Measurements from ENCODE around the gene PDZRN4.

GRCh38 chr12:41587574-41587973, 399.5 kb downstream of the PDZRN4 start:
- TF ChIP-seq CTCF (IDR thresholded peaks at IDR 0.05 in 8 of 11, conservative IDR thresholded peaks at IDR 0.05 in 3 of 11), result no peak
- no peak for TF ChIP-seq POLR2A (IDR thresholded peaks at IDR 0.05)

Data from spleen (tissue), 7 donors.